ENCODE data around the gene GLYATL1. TPM values are rescaled to one million over a fixed set of nuclear protein-coding genes. Genes with fewer than 3 reads are reported as not detected.

Gene GLYATL1, protein sequence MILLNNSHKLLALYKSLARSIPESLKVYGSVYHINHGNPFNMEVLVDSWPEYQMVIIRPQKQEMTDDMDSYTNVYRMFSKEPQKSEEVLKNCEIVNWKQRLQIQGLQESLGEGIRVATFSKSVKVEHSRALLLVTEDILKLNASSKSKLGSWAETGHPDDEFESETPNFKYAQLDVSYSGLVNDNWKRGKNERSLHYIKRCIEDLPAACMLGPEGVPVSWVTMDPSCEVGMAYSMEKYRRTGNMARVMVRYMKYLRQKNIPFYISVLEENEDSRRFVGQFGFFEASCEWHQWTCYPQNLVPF
- 0.42 TPM for total RNA-seq (ENCODE audit: unreplicated experiment)
- long read RNA-seq = 0 reads

DNA sequence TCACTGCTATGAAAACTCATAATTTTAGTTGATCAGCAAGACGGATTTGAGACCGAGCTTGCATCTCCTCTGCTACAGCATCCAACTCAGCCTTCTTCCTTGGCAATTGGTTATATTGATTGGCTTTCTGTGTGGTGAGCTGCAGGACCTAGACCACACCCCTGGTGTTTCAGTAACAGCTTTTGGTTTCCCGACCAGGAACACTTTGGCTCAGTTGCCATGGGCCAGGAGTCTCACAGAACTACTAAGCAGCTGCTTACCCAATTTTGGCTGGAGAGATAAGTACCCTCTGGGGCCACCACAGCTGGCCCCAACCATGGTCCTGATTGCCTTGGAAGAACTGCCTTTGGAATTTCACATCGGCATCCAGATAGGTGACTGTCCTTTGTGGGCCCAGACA lies at the start of gene GLYATL1:
Gene GLYATL1, plus strand, starts transcription at position 212 of the 400 bp plus-strand sequence. CDS start 7,600 bp downstream, outside the sequence.
- H3K27ac Mint-ChIP-seq (ENCODE audit: unreplicated experiment) = no peak within 1 kb of the TSS

GRCh38 chr11:58893899-58894298 lies 45.4 kb upstream of the GLYATL1 start:
- Mint-ChIP-seq H3K4me3 (ENCODE audit: unreplicated experiment) (no peak overlapping the region), H3K4me1 (ENCODE audit: low read depth, unreplicated experiment) (peaks cover 11% of the 10 kb centered on the region), H3K27me3 (ENCODE audit: unreplicated experiment) (no peaks in the 10 kb centered on the region), H3K27ac (ENCODE audit: unreplicated experiment) (no peak overlapping the region), H3K9me3 (ENCODE audit: unreplicated experiment) (no peaks in the 10 kb centered on the region), H3K36me3 (ENCODE audit: unreplicated experiment) (no peaks in the 10 kb centered on the region)
- TF ChIP-seq, protein P1, sequence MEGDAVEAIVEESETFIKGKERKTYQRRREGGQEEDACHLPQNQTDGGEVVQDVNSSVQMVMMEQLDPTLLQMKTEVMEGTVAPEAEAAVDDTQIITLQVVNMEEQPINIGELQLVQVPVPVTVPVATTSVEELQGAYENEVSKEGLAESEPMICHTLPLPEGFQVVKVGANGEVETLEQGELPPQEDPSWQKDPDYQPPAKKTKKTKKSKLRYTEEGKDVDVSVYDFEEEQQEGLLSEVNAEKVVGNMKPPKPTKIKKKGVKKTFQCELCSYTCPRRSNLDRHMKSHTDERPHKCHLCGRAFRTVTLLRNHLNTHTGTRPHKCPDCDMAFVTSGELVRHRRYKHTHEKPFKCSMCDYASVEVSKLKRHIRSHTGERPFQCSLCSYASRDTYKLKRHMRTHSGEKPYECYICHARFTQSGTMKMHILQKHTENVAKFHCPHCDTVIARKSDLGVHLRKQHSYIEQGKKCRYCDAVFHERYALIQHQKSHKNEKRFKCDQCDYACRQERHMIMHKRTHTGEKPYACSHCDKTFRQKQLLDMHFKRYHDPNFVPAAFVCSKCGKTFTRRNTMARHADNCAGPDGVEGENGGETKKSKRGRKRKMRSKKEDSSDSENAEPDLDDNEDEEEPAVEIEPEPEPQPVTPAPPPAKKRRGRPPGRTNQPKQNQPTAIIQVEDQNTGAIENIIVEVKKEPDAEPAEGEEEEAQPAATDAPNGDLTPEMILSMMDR (IDR thresholded peaks at IDR 0.05; ENCODE audit: partially characterized antibody, unreplicated experiment) = no peak
- no peak for DNase-seq

More for the DNA sequence above, at the start of gene GLYATL1:
- Mint-ChIP-seq H3K4me3 (ENCODE audit: unreplicated experiment) (no peak within 1 kb of the TSS), H3K9me3 (ENCODE audit: unreplicated experiment) (no peaks in the 10 kb centered on the region), H3K36me3 (ENCODE audit: unreplicated experiment) (no peaks in the 10 kb centered on the region), H3K4me1 (ENCODE audit: low read depth, unreplicated experiment) (no peaks in the 10 kb centered on the region), H3K27me3 (ENCODE audit: unreplicated experiment) (no peaks in the 10 kb centered on the region)
- DNase-seq = no peak
- TF ChIP-seq, protein P1 (IDR thresholded peaks at IDR 0.05; ENCODE audit: partially characterized antibody, unreplicated experiment) = no peak

DNA sequence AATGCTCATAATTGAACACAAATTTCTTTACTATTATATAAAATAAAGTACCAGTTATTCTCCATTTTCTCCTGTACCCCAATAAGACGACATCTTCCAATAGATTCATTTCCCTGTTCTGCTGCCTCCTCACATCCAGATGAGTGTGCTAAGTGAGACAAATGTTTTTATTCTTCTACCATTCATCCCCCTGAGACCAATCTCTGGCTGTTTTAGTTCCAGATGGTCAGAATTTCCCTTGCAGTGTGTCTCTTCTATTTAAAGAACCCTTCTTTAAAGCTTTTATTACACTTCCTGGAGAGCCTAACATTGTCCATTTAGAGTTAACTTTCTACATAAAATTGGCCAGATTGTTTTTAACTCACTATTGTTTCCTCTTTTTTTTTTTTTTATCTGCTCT lies 41.2 kb upstream of the GLYATL1 start:
- Mint-ChIP-seq H3K9me3 (ENCODE audit: unreplicated experiment) (no peaks in the 10 kb centered on the region), H3K27me3 (ENCODE audit: unreplicated experiment) (peaks cover 4% of the 10 kb centered on the region), H3K4me3 (ENCODE audit: unreplicated experiment) (peak overlapping the region; percentile 13), H3K4me1 (ENCODE audit: low read depth, unreplicated experiment) (peaks cover 12% of the 10 kb centered on the region), H3K27ac (ENCODE audit: unreplicated experiment) (peak overlapping the region; percentile 60), H3K36me3 (ENCODE audit: unreplicated experiment) (no peaks in the 10 kb centered on the region)
- TF ChIP-seq, protein P1 (IDR thresholded peaks at IDR 0.05; ENCODE audit: partially characterized antibody, unreplicated experiment) = no peak
- DNase-seq = no peak

DNA sequence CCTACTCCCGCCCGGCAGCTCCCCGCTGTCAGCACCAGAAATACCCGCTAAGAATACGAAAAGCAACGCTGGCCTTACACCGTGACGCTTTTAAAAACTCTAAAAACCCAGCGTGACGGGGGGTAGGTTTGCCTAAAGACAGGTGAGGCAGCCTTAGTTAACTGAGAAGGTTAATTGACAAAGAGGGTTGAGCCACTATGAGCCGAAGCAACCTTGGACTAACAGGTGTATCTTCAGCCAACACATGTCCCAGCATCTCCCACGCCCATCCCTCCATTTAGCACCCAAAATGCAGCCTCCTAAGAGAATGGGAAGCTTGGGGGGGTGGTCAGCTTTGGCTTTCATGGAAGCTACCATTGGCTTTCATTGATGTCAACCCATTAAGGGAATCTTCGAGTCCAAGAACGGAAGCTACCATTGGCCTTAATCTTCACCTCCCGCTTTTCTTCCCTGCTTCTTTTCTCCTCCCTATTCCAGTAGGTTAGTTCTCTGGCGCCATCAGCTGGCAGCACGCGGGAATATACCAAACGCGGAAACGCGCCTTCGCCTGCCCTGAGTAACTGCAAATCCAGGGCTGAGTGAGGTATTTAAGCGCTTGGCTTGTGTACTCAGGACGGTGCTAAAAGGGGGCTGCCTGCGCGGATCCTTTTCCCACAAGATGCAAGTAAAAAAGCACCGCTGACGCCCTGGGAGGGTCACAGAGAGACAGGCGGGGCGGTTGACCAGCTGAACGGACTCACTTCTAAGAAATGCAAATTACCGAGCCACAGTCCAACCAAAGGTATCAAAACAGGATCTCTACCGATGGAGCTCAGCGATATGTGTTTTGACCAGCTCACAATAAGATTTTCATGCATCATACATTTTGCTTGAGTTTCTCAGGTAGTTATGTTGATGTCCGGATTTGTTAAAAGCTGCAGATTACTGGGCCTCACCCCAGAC lies 38.5 kb upstream of the GLYATL1 start:
- TF ChIP-seq, protein P1 (IDR thresholded peaks at IDR 0.05; ENCODE audit: partially characterized antibody, unreplicated experiment) = peak; percentile 70
- Mint-ChIP-seq H3K36me3 (ENCODE audit: unreplicated experiment) (no peaks in the 10 kb centered on the region), H3K27ac (ENCODE audit: unreplicated experiment) (no peak overlapping the region), H3K9me3 (ENCODE audit: unreplicated experiment) (no peaks in the 10 kb centered on the region), H3K4me3 (ENCODE audit: unreplicated experiment) (peak overlapping the region; percentile 78), H3K4me1 (ENCODE audit: low read depth, unreplicated experiment) (peaks cover 18% of the 10 kb centered on the region), H3K27me3 (ENCODE audit: unreplicated experiment) (peaks cover 4% of the 10 kb centered on the region)
- DNase-seq = peak; percentile 95
